ENCODE results near the gene ARHGEF35.

The ARHGEF35 gene

GRCh38 chr7:144158861-144159260 lies 36.8 kb downstream of the ARHGEF35 start:
- no peak for TF ChIP-seq CTCF (IDR thresholded peaks at IDR 0.05; ENCODE audit: low read depth, low read length)

GRCh38 chr7:144148224-144148827 lies 47.3 kb downstream of the ARHGEF35 start:
- in situ Hi-C loops (cut with HindIII; ENCODE audit: low sequenced_read_pairs) = no loop called here
- no peak for TF ChIP-seq CTCF (IDR thresholded peaks at IDR 0.05; ENCODE audit: low read depth, low read length)
- DNase-seq (ENCODE audit: low read depth, low spot score) = no peak
- no peak overlapping the region for H3K4me3 ChIP-seq (ENCODE audit: low read depth, low read length)

More at GRCh38 chr7:144158861-144159260, 36.8 kb downstream of the ARHGEF35 start:
- H3K4me3 ChIP-seq (ENCODE audit: low read depth, low read length) = no peak overlapping the region
- DNase-seq (ENCODE audit: low read depth, low spot score) = no peak
- in situ Hi-C loops (cut with HindIII; ENCODE audit: low sequenced_read_pairs) = no loop called here

DNA sequence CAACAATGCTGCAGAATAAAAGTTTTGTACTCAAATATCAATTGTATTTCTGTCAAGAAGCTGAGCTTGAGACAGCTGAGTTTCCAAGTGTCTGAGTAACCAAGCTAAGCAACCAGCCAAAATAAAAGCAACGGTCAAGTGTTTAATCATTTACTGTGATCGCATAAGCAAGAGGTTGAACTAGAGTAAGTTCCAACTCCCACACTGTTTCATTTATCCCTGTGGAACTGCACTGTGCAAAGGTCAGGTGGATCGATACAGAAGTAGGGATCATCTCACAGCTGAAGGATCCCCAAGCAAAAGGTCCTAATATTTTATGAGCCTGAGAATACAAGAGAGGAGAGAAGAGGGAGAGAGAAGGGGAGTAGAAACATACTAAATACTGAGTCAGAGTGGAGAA lies 51.2 kb downstream of the ARHGEF35 start:
- in situ Hi-C loops (cut with HindIII; ENCODE audit: low sequenced_read_pairs) = no loop called here
- TF ChIP-seq CTCF (IDR thresholded peaks at IDR 0.05; ENCODE audit: low read depth, low read length) = no peak
- no peak for DNase-seq (ENCODE audit: low read depth, low spot score)
- no peak overlapping the region for H3K4me3 ChIP-seq (ENCODE audit: low read depth, low read length)

GRCh38 chr7:144142187-144142586 lies 53.4 kb downstream of the ARHGEF35 start:
- in situ Hi-C loops (cut with HindIII; ENCODE audit: low sequenced_read_pairs) = no loop called here
- DNase-seq (ENCODE audit: low read depth, low spot score) = no peak
- TF ChIP-seq CTCF (IDR thresholded peaks at IDR 0.05; ENCODE audit: low read depth, low read length) = no peak
- H3K4me3 ChIP-seq (ENCODE audit: low read depth, low read length) = no peak overlapping the region

GRCh38 chr7:144137501-144137900 lies 58.1 kb downstream of the ARHGEF35 start:
- no peak for DNase-seq (ENCODE audit: low read depth, low spot score)
- in situ Hi-C loops (cut with HindIII; ENCODE audit: low sequenced_read_pairs) = no loop called here
- no peak overlapping the region for H3K4me3 ChIP-seq (ENCODE audit: low read depth, low read length)
- no peak for TF ChIP-seq CTCF (IDR thresholded peaks at IDR 0.05; ENCODE audit: low read depth, low read length)
